ENCODE measurements around the gene RHOBTB1.

- no peak for TF ChIP-seq CREB5 (CRISPR knock-in tag; IDR thresholded peaks at IDR 0.05; ENCODE audit: low read depth)
- TF ChIP-seq ZFP3 (CRISPR knock-in tag; IDR thresholded peaks at IDR 0.05) = no peak
Measured at GRCh38 chr10:60846173-60846572, 97.8 kb downstream of the RHOBTB1 start.

Data from SK-N-SH treated with all-trans-retinoic acid at 6 μM for 48 hours (cell line).